NCI-H510A treated with DMSO at 0.1 percent for 48 hours (cell line): ENCODE data around the gene CEP70.
"Not testable (repeated sequence)": the region's sequence is repeated elsewhere in the genome, so short reads cannot be mapped to it uniquely, and the experiment has no call there.

Experiments
- DNase-seq: peaks from one replicate; lab custom pipeline; 2025; lab: John Stamatoyannopoulos, UW

CEP70 gene

DNA sequence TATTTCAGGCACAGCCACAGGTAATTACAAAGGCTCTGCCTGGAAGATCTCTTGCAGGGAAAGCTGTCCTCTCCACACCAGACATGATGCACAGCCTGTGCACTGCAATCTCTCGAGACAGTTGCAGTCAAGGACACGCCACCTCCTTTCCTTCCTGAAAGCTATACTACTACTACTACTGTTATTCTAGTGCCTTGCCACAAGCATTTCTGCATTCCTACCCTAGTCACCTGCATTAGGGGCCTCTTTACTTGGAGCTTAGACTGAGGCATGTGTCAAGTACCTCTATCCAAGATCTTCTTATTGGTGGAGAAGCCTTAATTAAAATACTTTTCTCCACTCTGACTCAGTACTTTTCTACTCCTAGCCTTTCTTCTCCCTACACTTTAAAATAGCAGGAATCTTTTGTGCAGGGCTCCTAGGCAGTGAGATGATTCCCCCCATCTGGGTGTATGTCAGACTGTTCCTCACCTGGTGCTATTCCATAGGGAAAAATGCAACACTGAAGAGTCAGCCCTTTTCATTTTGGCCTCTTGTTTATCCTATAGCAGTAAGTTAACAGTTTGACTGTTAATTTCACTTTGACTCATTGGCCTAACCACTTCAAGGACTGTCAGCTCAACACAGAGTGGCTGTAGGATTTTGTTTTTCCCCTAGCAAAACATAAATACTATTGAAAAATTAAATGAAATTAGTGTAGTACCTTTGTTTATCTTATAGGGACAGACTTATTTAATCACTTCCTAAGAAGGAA, 80.8 kb downstream of the CEP70 start:
- DNase-seq = no peak

DNA sequence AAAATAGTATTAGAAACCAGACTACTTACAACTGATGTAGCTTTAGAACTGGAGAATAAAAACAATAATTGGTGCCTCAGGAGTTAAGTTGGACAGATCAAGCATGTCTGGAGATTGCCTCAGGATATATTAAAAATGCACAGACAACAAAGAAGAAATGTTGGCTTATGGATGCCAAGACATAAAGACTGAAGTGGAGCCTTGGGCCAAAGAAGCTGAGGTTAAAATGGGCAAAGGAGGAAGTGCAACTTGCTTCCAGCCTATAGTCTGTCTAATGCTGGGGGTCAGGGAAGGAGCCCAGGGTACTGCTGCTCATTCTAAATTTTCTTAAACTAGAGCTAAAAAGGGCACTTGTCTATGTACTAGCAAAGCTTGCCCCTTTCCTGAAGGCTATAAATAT, 82.1 kb downstream of the CEP70 start:
- no peak for DNase-seq

DNA sequence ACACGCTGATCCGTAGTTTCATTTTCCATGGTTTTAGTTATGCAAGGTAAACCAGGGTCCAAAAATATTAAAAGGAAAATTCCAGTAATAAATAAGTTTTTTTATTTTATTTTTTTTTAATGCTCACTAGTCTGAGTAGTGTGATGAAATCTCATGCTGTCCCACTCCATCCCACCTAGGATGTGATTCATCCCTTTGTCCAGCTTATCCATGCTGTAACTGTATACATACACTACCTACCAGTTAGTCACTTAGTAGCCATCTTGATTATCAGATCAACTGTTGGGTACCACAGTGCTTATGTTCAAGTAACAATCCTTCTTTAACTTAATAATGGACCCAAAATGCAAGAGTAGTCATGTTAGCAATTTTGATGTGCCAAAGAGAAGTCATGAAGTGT, 84.5 kb downstream of the CEP70 start:
- no peak for DNase-seq

DNA sequence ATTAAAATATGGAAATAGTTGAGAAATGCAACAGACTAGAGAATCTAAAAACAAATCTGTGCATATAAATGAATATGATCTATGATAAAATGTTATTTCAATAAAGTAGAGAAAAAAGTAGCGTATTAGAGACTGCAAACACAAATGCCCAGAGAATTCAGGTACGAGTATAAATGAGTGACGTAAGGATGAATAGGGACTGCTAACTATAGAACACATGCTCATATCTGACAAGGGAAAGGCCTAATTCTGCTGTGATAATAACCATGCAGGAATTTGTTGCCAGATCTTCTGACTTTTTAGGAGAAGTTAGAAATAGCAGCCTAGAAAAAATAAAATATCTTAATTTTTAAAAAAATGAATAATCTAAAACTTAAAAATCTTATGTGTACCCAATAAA, 86.5 kb downstream of the CEP70 start:
- DNase-seq = no peak

DNA sequence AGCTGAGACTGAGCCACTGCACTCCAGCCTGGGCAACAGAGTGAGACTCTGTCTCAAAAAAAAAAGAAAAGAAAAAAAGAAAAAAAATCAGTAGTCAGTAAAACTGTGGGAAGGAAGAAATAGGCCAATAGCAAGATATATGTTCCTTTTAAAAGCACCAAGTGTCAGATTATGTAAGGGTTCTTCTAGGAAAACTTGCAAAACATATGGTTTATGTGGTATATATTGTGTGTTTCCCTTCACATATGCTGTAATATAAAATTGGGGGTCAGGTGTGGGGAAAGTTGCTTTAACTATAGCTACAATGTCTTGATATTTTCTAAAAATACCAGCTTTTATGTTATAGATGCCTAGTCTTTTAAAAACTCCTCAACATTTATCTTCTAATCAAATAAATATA, 95.1 kb downstream of the CEP70 start:
- DNase-seq = no peak

DNA sequence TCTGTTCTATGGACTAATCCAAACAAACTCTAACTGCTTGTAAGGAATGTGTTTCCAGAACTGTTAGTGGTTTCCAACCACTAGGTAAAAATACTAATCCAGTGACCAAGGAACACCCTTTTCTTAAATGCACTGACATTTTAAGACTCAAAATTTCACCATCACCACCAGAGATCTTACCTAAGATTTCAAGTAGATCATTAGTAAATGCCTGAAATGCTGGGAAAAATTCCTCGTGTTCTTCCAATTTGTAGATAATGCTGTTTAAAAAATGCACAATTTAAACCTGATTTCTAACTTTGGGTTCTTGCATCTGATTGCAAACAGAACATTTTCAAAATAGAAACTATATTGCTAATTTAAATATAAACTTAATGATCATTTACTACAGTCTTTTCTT, 96.2 kb downstream of the CEP70 start:
- no peak for DNase-seq

DNA sequence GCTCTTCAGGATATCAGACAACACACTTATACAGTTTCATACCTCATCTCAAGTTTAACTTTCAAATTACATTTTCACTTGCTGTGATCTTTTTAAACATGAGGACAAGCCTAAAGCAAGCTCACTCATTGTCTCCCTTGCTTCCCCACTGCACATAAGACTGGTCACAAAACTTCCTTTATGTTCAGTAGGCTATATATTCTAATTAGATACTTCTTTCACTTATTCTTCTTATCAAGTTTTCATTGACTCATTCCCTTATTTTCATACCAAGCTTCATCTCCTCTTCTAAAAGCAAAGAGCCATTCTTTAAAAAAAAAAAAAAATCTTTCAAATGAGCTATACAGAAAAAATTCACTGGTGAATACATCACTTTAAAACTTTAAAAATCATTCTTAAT, 97.0 kb downstream of the CEP70 start:
- DNase-seq = no peak

DNA sequence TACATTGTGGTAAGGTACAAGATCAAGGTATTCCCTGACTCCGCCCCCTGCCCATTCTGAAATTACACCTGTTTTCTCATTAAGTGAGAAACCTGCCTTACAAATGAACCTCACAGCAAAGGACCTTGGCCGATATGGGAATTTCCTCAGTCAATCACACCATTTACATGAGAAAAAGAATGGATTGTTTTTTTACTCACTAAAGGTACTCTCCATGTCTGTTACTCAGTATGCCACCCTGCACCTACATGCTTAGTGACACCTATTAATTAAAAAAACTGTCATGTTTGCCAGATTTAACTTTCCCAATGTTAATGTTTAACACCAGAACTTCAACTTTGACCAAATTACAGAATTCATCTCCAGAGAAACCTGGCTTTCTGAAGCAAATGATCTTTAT, 97.6 kb downstream of the CEP70 start:
- DNase-seq = no peak

DNA sequence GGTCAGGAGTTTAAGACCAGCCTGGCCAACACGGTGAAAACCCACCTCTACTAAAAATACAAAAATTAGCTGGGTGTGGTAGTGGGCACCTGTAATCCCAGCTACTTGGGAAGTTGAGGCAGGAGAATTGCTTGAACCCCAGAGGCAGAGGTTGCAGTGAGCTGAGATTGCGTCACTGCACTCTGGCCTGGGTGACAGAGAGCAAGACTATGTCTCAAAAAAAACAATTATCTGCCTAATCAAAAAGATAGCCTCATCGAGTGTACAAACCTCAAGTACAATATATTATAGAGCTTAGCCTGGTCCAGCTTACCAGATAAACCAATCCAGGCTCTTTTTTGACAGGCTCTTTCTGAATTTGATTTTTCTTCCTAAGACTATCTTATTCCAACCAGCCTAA, 98.4 kb downstream of the CEP70 start:
- DNase-seq = not testable (repeated sequence)

DNA sequence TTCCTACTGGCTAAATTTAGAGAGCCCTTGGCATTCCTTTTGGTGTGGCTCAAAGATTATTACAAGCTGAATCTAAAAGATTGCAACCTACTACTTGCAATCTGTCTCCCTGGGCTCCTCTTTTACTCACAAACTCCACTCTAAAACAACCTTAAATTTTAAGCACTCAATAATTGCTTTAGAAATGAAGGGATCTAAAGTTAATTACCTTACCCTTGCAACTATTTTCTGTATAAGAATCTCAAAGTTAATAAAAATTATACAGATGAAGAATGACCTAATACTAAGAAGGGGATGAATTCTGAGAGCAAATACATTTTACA, 99.5 kb downstream of the CEP70 start:
- no peak for DNase-seq

DNA sequence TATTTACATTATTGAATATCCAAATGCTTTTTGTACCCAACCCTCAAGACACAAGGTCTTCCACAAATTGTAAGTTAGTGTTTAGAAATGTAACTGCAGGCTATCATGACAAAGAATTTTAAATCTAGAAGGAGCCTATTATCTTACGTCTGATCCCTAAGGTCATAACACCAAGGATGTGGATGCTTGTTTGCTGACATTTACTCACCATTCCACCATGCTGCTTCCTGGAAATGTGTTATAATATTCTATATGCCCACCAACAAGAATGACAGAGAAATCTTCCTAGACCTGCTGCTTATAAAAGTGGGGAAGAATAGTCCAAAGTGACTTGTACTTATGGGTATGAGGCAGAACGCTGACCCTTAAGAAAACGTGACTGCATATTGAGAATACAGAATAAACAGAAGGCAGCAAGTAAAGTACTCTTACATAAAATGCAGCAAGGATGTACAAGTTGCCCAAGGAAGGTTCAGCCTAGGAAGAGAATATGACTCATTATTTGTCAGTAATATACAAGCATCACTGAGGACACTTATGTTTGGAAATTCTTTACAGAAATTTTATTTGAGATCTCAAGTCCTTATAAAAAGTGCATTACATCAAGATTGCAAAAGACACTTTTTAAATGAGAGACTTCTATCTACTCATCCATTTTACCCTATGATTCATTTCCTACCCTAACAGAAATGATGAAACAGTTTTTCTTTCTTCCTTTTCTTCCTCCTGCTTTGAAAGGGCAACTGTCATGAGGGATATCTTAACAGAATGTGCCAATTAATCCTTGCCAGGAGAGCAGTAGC, 100.1 kb downstream of the CEP70 start:
- DNase-seq = no peak

DNA sequence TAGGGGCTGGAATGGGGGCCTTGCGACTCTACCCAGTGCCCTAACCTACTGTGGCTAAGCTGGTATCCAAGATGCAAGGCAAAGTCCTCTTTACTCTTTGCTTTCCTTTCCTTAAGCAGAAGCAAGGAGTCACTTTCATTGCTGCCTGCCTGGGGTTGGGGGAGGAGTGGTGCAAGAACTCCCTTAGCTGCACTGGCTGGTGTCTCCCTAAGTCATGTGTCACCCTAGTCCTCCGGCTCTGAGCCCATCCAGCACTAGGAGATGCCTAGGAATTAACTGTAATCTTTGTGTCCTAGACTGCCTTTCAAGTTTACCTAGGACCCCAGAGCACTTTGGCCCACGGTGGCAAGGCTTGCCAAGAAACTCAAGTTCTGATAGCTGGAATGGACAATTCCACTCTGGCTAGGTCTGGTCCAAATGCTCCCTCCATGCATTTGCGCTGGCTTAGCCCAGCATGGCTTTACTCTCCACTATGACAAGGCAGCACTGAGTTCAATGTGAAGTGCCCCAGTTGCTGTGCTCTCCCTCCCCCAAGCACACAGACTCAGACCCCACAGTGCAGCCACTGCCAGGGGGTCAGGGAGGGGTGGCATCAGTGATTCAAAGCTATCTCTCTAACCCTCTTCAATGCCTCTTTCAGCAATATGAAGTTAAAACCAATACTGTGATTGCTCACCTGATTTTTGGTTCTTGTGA, 100.9 kb downstream of the CEP70 start:
- no peak for DNase-seq

DNA sequence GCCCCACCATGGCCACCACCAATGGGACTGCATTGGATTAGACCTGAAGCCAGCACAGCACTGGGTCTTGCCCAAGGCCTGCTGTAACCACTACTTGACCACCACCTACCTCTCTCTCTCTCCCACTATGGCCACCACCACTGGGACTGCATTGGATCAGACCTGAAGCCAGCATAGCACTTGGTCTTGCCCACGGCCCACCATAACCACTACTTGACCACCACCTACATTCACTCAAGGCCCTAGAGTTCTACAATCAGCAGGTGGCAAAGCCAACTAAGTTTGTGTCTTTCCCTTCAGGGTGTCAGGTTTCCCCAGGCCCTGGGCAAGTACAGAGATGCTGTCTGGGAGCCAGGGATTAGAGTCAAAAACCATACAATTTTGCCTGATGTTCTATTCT, 102.1 kb downstream of the CEP70 start:
- no peak for DNase-seq

DNA sequence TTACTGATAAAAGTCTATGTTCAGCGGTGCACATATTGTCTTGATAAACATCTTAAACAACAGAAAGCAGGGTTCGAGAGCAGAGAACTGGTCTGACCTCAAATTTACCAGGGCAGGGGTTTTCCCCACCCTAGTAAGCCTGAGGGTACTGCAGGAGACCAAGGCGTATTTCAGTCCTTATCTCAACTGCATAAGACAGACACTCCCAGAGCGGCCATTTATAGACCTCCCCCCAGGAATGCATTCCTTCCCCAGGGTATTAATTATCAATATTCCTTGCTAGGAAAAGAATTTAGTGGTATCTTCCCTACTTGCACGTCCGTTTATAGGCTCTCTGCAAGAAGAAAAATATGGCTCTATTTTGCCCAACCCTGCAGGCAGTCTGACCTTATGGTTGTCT, 107.5 kb downstream of the CEP70 start:
- DNase-seq = not testable (repeated sequence)

DNA sequence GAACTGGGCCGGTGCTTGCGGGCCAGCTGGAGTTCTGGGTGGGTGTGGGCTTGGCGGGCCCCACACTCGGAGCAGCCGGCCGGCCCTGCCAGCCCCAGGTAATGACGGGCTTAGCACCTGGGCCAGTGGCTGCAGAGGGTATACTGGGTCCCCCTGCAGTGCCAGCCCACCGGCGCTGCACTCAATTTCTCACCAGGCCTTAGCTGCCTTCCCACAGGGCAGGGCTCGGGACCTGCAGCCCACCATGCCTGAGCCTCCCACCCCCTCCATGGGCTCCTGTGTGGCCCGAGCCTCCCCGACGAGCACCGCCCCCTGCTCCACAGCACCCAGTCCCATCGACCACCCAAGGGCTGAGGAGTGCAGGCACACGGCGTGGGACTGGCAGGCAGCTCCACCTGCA, 109.4 kb downstream of the CEP70 start:
- not testable (repeated sequence) for DNase-seq

DNA sequence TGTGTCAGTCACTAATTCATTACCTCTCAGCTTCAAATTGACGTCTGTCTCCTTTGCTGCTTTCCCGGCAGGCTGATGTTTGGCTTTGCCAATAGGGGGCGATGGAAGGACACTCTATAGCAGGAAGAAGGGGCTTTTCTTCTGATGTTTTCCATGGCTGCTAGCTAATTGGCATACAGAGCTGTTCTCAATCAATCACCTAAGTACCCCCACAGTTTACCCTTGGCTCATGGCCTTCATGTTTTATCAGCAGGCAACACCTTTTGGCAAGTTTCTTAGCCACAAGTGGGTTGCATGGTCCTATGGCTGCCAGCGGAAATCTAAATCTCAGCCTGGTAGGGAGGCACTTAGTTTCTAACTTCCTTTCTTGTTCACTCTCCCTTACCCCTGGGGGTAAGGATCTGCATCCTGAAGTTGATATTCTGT, 114.6 kb downstream of the CEP70 start:
- DNase-seq = peak; percentile 22

DNA sequence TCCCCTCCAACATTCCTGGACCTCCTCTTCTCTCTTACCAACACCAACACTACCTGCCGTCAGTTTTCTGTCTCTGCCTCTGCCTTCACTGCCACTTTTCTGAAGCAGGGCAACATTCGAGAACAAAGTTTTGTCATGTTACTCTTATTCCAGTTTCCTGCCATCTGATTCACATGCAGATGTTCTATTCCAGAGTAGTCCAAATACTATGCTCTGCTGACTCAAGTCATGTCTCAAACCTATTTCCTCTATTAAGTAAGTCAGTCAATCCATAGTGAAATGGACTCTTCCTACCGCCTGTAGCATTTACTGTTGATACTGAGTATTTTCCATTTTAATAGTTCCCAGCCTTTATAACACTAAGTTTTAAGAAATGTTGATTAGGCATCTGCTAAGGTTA, 116.3 kb downstream of the CEP70 start:
- DNase-seq = no peak

DNA sequence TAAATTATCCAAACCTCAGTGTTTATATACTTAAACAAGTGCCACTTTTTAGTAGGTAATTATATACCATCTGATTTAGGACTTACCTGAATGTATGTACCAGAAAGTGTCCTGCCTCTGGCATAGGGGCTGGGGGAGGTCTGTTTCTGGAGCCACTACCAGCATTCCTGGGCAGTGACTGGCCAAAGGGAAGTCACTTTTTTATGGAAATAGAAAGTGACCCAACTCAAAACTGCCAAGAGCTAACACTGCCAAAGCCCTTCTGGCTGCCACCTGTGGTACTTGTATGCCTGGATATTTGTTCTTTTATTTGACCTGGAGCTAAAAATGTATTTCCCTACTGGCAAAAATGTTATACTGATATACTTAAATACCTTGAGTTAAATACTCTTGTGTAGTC, 116.9 kb downstream of the CEP70 start:
- no peak for DNase-seq

DNA sequence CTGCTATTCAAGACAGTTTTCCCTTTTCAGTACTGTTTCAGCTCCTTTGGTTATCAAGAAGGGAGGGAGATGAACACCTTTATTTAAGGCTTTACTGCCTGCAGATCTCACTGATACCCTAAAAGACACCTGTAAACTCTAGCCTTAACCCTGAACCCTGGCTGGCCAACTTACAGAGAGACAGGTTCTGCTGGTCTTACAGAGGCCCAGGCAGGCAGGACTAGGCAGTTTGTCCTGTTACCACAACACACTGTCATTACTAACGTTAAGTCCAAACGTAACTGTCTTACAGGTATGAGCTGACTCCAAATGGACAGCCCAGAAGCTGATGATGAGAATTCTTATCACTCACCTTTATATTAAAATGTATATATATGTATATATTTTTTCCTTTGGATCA, 117.5 kb downstream of the CEP70 start:
- DNase-seq = no peak

DNA sequence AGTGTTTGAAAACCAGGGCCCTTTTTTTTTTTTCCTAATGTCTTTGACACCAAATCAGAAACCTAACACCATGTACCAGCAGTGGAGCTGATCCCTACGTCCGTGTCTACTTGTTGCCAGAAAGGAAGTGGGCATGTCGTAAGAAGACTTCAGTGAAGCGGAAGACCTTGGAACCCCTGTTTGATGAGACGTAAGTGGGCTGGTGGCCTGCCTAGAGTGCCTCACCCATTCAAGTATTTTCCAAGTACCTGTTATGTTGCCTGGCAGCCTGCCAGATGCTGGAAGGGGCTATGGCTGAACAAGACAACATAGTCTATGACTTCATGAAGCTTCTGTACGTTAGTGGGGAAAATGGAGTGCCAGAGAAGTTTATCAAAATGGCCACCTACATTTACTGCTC, 119.9 kb downstream of the CEP70 start:
- peak; percentile 43 for DNase-seq

DNA sequence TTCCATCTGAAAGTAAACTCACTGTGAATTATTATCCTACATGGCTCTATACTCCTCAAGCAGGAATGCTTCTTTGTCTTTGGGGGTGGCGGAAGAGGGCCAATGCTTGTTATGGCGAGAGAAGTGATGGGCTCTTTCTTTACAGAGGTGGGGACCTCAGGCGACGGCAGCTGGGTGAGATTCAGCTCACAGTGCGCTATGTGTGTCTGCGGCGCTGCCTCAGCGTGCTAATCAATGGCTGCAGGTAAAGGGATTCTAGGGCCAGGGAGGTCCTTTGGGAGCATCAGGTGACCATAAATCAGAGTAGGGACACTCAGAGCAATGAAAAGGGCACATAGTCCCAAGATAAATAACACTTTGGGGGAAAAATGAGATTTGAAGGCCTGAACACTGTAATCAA, 120.7 kb downstream of the CEP70 start:
- DNase-seq = no peak

DNA sequence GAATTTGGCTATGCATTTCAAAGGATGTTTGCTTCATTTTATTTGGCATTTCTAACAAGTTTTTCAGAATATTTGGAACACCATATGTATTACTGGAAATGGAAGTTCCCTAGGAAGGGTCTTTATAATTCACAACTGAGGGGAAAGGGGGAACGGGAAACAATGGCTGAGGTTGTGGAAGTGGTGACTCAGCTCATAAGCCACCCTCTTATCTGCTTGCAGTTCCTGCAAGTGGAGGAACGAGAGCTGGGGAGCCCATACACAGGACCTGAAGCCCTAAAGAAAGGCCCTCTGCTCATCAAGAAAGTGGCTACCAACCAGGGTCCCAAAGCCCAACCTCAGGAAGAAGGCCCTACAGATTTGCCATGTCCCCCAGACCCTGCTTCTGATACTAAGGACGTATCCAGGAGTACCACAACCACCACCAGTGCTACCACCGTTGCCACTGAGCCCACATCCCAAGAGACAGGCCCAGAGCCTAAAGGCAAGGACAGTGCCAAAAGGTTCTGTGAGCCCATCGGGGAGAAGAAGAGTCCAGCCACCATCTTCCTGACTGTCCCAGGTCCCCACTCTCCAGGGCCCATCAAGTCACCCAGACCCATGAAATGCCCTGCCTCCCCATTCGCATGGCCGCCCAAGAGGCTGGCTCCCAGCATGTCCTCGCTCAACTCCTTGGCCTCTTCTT, 121.8 kb downstream of the CEP70 start:
- DNase-seq = no peak

DNA sequence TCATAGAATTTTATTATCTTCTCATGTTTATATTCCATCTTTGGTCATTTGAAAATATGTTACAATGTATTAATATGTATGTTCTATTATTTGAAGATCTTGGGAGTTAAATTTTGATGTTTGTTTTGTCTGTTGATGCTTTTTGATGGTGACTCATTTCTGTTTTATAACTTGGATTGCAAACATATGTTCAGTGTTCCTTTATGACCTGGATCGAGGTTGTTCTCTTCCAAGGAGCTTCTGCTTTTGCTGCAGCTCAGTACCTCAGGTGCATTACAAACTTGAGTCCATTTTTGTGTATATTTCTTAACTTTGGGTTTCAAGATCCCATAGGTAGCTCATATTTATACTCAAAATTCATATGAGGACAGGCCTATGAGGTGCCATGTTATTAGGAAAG, 122.6 kb downstream of the CEP70 start:
- no peak for DNase-seq
